H1 (cell line): ENCODE data around the gene HIP1. TPM values are rescaled to one million over a fixed set of nuclear protein-coding genes. Genes with fewer than 3 reads are reported as not detected.
A peak's percentile ranks its signal among the peaks of the same experiment; 100 is the strongest.

ENCODE experiments used
- CTCF ChIA-PET: fragments of 300-600 bp; sonication (Branson Sonifier 250); formaldehyde crosslinking; loops from one replicate; lab custom pipeline; 2021; ENCODE audit not compliant: partially characterized antibody; lab: Charles Lee
- POLR2A ChIA-PET: fragments of 300-600 bp; sonication (Branson Sonifier 250); formaldehyde crosslinking; loops from one replicate; lab custom pipeline; 2021; ENCODE audit warnings: inconsistent platforms; ENCODE audit not compliant: partially characterized antibody; lab: Charles Lee
- DNase-seq, 2 experiments: peaks; one replicate each; pipeline versions ENCODE4 v3.0.0 to v3.0.0-alpha.2; 2010 to 2022; ENCODE audit warnings: low spot score in 2 of 2, low read depth in 1 of 2, mixed read lengths in 1 of 2
- FAIRE-seq: peaks from 2 replicates; lab custom pipeline; 2011; peaks lifted over from hg19 to GRCh38; lab: Jason Lieb, UNC
- H2AFZ ChIP-seq: 2 replicates; pipeline ENCODE4 v1.8.1; 2012; ENCODE audit warnings: low read length, inconsistent platforms
- H2AK5ac ChIP-seq: 2 replicates; pipeline ENCODE4 v1.6.1; 2013; ENCODE audit warnings: low read depth, low read length
- H2BK120ac ChIP-seq: replicated peaks from 2 replicates; pipeline ENCODE3; 2013; ENCODE audit warnings: low read depth, low read length, inconsistent platforms
- H2BK12ac ChIP-seq: 2 replicates; pipeline ENCODE4 v1.6.1; 2013; ENCODE audit warnings: low read depth, low read length
- H2BK15ac ChIP-seq: 2 replicates; pipeline ENCODE4 v1.6.1; 2013; ENCODE audit warnings: low read length
- H2BK20ac ChIP-seq: 2 replicates; pipeline ENCODE4 v1.6.1; 2013; ENCODE audit warnings: low read length
- H2BK5ac ChIP-seq: 2 replicates; pipeline ENCODE4 v1.6.1; 2013; ENCODE audit warnings: low read depth, low read length
- H3K14ac ChIP-seq: 2 replicates; pipeline ENCODE4 v1.6.1; 2013; ENCODE audit warnings: inconsistent platforms; ENCODE audit not compliant: insufficient read length
- H3K18ac ChIP-seq: 2 replicates; pipeline ENCODE4 v1.6.1; 2013; ENCODE audit warnings: low read length; ENCODE audit errors: extremely low read depth
- H3K23ac ChIP-seq: 2 replicates; pipeline ENCODE4 v1.6.1; 2013; ENCODE audit warnings: inconsistent platforms; ENCODE audit not compliant: insufficient read length
- H3K23me2 ChIP-seq: 2 replicates; pipeline ENCODE4 v1.6.1; 2013; ENCODE audit warnings: low read depth, low read length
- H3K27ac ChIP-seq: 2 replicates; pipeline ENCODE4 v1.6.1; 2011; ENCODE audit warnings: low read depth, low read length, inconsistent platforms
- H3K27me3 ChIP-seq, 4 experiments: replicated peaks in 1 of 4; 1 replicate in 1 of 4; 2 replicates in 3 of 4; pipeline versions ENCODE4 v1.6.1 to v1.8.1; 2011 to 2013; ENCODE audit warnings: low read length in 3 of 4, mild to moderate bottlenecking in 3 of 4, inconsistent platforms in 2 of 4, mixed read lengths in 2 of 4, moderate library complexity in 1 of 4; ENCODE audit not compliant: control insufficient read depth in 3 of 4, insufficient read depth in 3 of 4; ENCODE audit errors: extremely low read depth in 1 of 4
- H3K36me3 ChIP-seq, 4 experiments: 2 replicates each; pipeline versions ENCODE4 v1.6.1 to v1.8.1; 2011 to 2013; ENCODE audit warnings: mild to moderate bottlenecking in 4 of 4, low read length in 3 of 4, moderate library complexity in 2 of 4, control low read depth in 1 of 4, inconsistent platforms in 1 of 4; ENCODE audit not compliant: insufficient read depth in 4 of 4, control insufficient read depth in 2 of 4
- H3K4ac ChIP-seq: replicated peaks from 2 replicates; pipeline ENCODE3; 2013; ENCODE audit warnings: low read length, low read depth, mixed read lengths, inconsistent platforms; ENCODE audit not compliant: insufficient read length
- H3K4me1 ChIP-seq, 4 experiments: replicated peaks in 1 of 4; 1 replicate in 1 of 4; 2 replicates in 3 of 4; pipeline versions ENCODE4 v1.6.1 to v1.8.1; 2011 to 2013; ENCODE audit warnings: low read length in 3 of 4, inconsistent platforms in 2 of 4, mixed read lengths in 1 of 4; ENCODE audit not compliant: insufficient read depth in 4 of 4, control insufficient read depth in 3 of 4
- H3K4me2 ChIP-seq, 2 experiments: 2 replicates each; pipeline versions ENCODE4 v1.6.1 to v1.8.1; 2011 to 2013; ENCODE audit warnings: low read depth in 2 of 2, low read length in 2 of 2, control low read depth in 1 of 2, inconsistent platforms in 1 of 2, mild to moderate bottlenecking in 1 of 2; ENCODE audit not compliant: insufficient read depth in 1 of 2
- H3K4me3 ChIP-seq, 4 experiments: fragments of 200-600, 300-600 bp in 1 of 4; sonication (generic), shearing (Covaris generic), sonication (Bioruptor Twin) in 1 of 4; 2 replicates each; pipeline versions ENCODE4 v1.5.1 to v1.8.1; 2011 to 2016; ENCODE audit warnings: low read length in 4 of 4, low read depth in 3 of 4, control low read depth in 2 of 4, inconsistent platforms in 2 of 4, mild to moderate bottlenecking in 2 of 4, mixed read lengths in 1 of 4, moderate library complexity in 1 of 4; ENCODE audit not compliant: insufficient read depth in 2 of 4; ENCODE audit errors: extremely low read depth in 1 of 4
- H3K56ac ChIP-seq: replicated peaks from 2 replicates; pipeline ENCODE3; 2013; ENCODE audit warnings: low read depth, mild to moderate bottlenecking, mixed read lengths, low read length, inconsistent platforms; ENCODE audit not compliant: insufficient read length
- H3K79me1 ChIP-seq: 2 replicates; pipeline ENCODE4 v1.6.1; 2013; ENCODE audit warnings: low read depth, low read length, control low read depth
- H3K79me2 ChIP-seq, 2 experiments: 2 replicates each; pipeline versions ENCODE4 v1.6.1 to v1.8.1; 2012 to 2013; ENCODE audit warnings: low read length in 2 of 2, mild to moderate bottlenecking in 2 of 2, inconsistent platforms in 1 of 2; ENCODE audit not compliant: insufficient read depth in 2 of 2, control insufficient read depth in 1 of 2
- H3K9ac ChIP-seq, 4 experiments: replicated peaks in 1 of 4; 1 replicate in 1 of 4; 2 replicates in 3 of 4; pipeline versions ENCODE4 v1.6.1 to v1.8.1; 2011 to 2013; ENCODE audit warnings: low read depth in 3 of 4, low read length in 3 of 4, control low read depth in 2 of 4, mild to moderate bottlenecking in 2 of 4, moderate library complexity in 2 of 4, inconsistent platforms in 1 of 4; ENCODE audit errors: extremely low read depth in 1 of 4
- H3K9me3 ChIP-seq, 2 experiments: 2 replicates each; pipeline versions ENCODE4 v1.6.1 to v1.8.1; 2012 to 2013; ENCODE audit warnings: mild to moderate bottlenecking in 2 of 2, moderate library complexity in 2 of 2, control low read depth in 1 of 2, inconsistent platforms in 1 of 2, low read depth in 1 of 2, low read length in 1 of 2, mixed read lengths in 1 of 2; ENCODE audit not compliant: insufficient read depth in 2 of 2
- H4K20me1 ChIP-seq, 2 experiments: replicated peaks in 1 of 2; 2 replicates each; pipeline versions ENCODE3 to v1.8.1; 2011 to 2013; ENCODE audit warnings: inconsistent platforms in 2 of 2, low read length in 2 of 2, mild to moderate bottlenecking in 1 of 2; ENCODE audit not compliant: insufficient read depth in 2 of 2, control insufficient read depth in 1 of 2
- H4K5ac ChIP-seq: 2 replicates; pipeline ENCODE4 v1.6.1; 2013; ENCODE audit warnings: low read length, low read depth, mixed read lengths, inconsistent platforms; ENCODE audit not compliant: insufficient read length
- H4K8ac ChIP-seq: 2 replicates; pipeline ENCODE4 v1.8.0; 2013; ENCODE audit warnings: mild to moderate bottlenecking, moderate library complexity, low read length, inconsistent platforms; ENCODE audit not compliant: insufficient read depth; ENCODE audit errors: extremely low read depth
- H4K91ac ChIP-seq: replicated peaks from 2 replicates; pipeline ENCODE3; 2013; ENCODE audit warnings: low read length, mixed read lengths, inconsistent platforms; ENCODE audit not compliant: insufficient read length
- CEBPB ChIP-seq: IDR thresholded peaks from 2 replicates; pipeline ENCODE4 v1.6.1; 2012; ENCODE audit warnings: low read depth, low read length
- CHD2 ChIP-seq: IDR thresholded peaks from 2 replicates; pipeline ENCODE4 v1.6.1; 2012; ENCODE audit warnings: low read length, improper control_type of control experiment
- CTCF ChIP-seq, 3 experiments: IDR thresholded peaks; 1 replicate in 2 of 3; 2 replicates in 1 of 3; pipeline versions ENCODE4 v1.5.1 to v1.6.1; 2011; ENCODE audit warnings: low read length in 3 of 3, mild to moderate bottlenecking in 3 of 3, inconsistent platforms in 2 of 3, low read depth in 1 of 3, moderate library complexity in 1 of 3; ENCODE audit not compliant: insufficient read depth in 1 of 3; ENCODE audit errors: control extremely low read depth in 1 of 3
- GTF2F1 ChIP-seq: IDR thresholded peaks from 2 replicates; pipeline ENCODE4 v1.6.1; 2012; ENCODE audit warnings: low read depth, low read length, improper control_type of control experiment, borderline replicate concordance
- JUN ChIP-seq: IDR thresholded peaks from 2 replicates; pipeline ENCODE4 v1.6.1; 2011; ENCODE audit warnings: low read depth, mild to moderate bottlenecking, improper control_type of control experiment, low read length
- SIRT6 ChIP-seq: IDR thresholded peaks from one replicate; pipeline ENCODE4 v1.7.1; 2012; ENCODE audit warnings: low read length, inconsistent platforms
- SIX5 ChIP-seq: IDR thresholded peaks from 2 replicates; pipeline ENCODE4 v1.6.1; 2011; ENCODE audit warnings: mild to moderate bottlenecking, low read depth, low read length
- SRF ChIP-seq: IDR thresholded peaks from 2 replicates; pipeline ENCODE4 v1.6.1; 2011; ENCODE audit warnings: mild to moderate bottlenecking, low read depth, low read length, moderate library complexity
- USF2 ChIP-seq: IDR thresholded peaks from 2 replicates; pipeline ENCODE4 v1.6.1; 2011; ENCODE audit warnings: low read length, improper control_type of control experiment
- WGBS, 2 experiments: shearing (Covaris generic) in 1 of 2; methylation state at CpG; one replicate each; pipeline versions ENCODE4 v1.1.6 to v1.1.7; 2013 to 2015; ENCODE audit warnings: low lambda C conversion rate in 2 of 2, mixed read lengths in 2 of 2, inconsistent platforms in 1 of 2, low coverage in 1 of 2, missing lambda C conversion rate in 1 of 2; ENCODE audit not compliant: insufficient replicate concordance in 2 of 2, insufficient coverage in 1 of 2, insufficient read length in 1 of 2; ENCODE audit errors: extremely low coverage in 1 of 2, missing lambda C conversion rate in 1 of 2; 5-methylcytosine and 5-hydroxymethylcytosine counted together
- polyA plus RNA-seq, 7 experiments: library from polyadenylated mRNA; depleted of rRNA in 3 of 7; stranded (reverse) in 5 of 7; unstranded in 2 of 7; fragments of >200 nt in 5 of 7; fragments of 200-250 nt in 2 of 7; gene quantifications; 1 replicate in 5 of 7; 2 replicates in 1 of 7; 4 replicates in 1 of 7; pipeline versions ENCODE4 v1.2.1 to v1.2.3, GENCODE V29; 2011 to 2013; ENCODE audit warnings: missing spikeins in 2 of 7, mixed read lengths in 2 of 7
- total RNA-seq: library from RNA; stranded (reverse); fragmentation: NEBNext Ultra II Directional; extraction: Animal tissue kit (Norgen Biotek cat#: 25700); gene quantifications from 2 replicates; pipeline ENCODE4 v1.2.1, GENCODE V29; 2021

Gene HIP1
- total and polyA plus RNA-seq, 2 of the 8 experiments (the other 6 are each of a cell fraction or from before 2014, with no cell fraction given), result 51.8 to 108 TPM

- POLR2A ChIA-PET, result interaction anchor here (11.8 kb wide), 1 partner anchor 21 kb away, joined by 122 read pairs; no protein-coding TSS in a partner anchor
- no peak overlapping the region for H3K4me3 ChIP-seq
- TF ChIP-seq USF2 (no peak), GTF2F1 (no peak), SIX5 (no peak), SIRT6 (no peak), SRF (no peak), CHD2 (no peak), CTCF (IDR thresholded peaks at IDR 0.05; ENCODE audit: control extremely low read depth in 1 of 3, insufficient read depth in 1 of 3, low read depth in 1 of 3, low read length in 3 of 3) (peak; percentile 83 to 97 (median 83)), JUN (no peak), CEBPB (no peak)
Measured at GRCh38 chr7:75642810-75643486, 95.8 kb downstream of the HIP1 start.

More at GRCh38 chr7:75642810-75643486, 95.8 kb downstream of the HIP1 start:
- FAIRE-seq, result peak; percentile 83
- H3K79me1 ChIP-seq, result no peaks in the 10 kb centered on the region; the same call in 1 of the 2 replicates
- no peak overlapping the region for H4K5ac ChIP-seq
- no peak overlapping the region for H3K18ac ChIP-seq
- 0 out of 2 replicates have a peak overlapping the region, but pooled peaks have one; percentile 49 for H2BK20ac ChIP-seq
- H2BK15ac ChIP-seq, result 0 out of 2 replicates have a peak overlapping the region, but pooled peaks have one; percentile 46
- peak in 1 of 2 experiments; percentile 85 for DNase-seq
- H3K79me2 ChIP-seq, result peaks cover 3 to 6% of the 10 kb centered on the region in 2 experiments
- peak overlapping the region; percentile 12 for H4K91ac ChIP-seq
- no peaks in the 10 kb centered on the region for H4K20me1 ChIP-seq
- no peak overlapping the region; the same call in 1 of the 2 replicates for H2AK5ac ChIP-seq
- no peak overlapping the region for H2AFZ ChIP-seq
- peak overlapping the region; percentile 86 for H2BK12ac ChIP-seq
- H3K56ac ChIP-seq, result no peak overlapping the region
- no peaks in the 10 kb centered on the region for H3K36me3 ChIP-seq
- H3K23ac ChIP-seq, result no peak overlapping the region
- no peak overlapping the region for H3K9ac ChIP-seq
- H3K9me3 ChIP-seq, result peaks cover 0 to 7% of the 10 kb centered on the region in 2 experiments; a peak in 1 of 4 replicates
- CTCF ChIA-PET, result interaction anchor here (0.7 to 2.2 kb wide), 7 partner anchors 8 to 377 kb away, joined by 3 to 12 read pairs (median 4); no protein-coding TSS in a partner anchor
- WGBS, 2 experiments, result 56% methylated on average over 9 of the region's 9 CpGs; no CpG with 5 or more reads in 1 of the 2 experiments
- H2BK120ac ChIP-seq, result peak overlapping the region; percentile 5
- no peak overlapping the region for H3K4me2 ChIP-seq
- peak overlapping the region; percentile 48; the same call in 1 of the 2 replicates for H2BK5ac ChIP-seq
- H4K8ac ChIP-seq, result no peak overlapping the region
- no peak overlapping the region for H3K4ac ChIP-seq
- H3K27ac ChIP-seq, result no peak overlapping the region; the same call in 1 of the 2 replicates
- H3K23me2 ChIP-seq, result peaks cover 8% of the 10 kb centered on the region
- no peak overlapping the region for H3K14ac ChIP-seq
- peaks cover 0 to 11% (median 6%) of the 10 kb centered on the region in 4 experiments; a peak in 6 of 7 replicates for H3K4me1 ChIP-seq
- H3K27me3 ChIP-seq, result no peaks in the 10 kb centered on the region
